GM13977 (cell line): Measurements from ENCODE around the gene CFAP58.

ENCODE experiments used
- DNase-seq: peaks from one replicate; pipeline ENCODE4 v3.0.0; 2012; ENCODE audit warnings: low spot score
- in situ Hi-C: fragments of 300-500 bp; cut with MboI; formaldehyde crosslinking; loops from one replicate; pipeline ENCODE4 v1.12.0; 2022; ENCODE audit warnings: low sequenced_read_pairs, low pct_unique_long_range_greater_than_20kb, mixed read lengths, inconsistent platforms; ENCODE audit not compliant: unreplicated experiment
- TF ChIP-seq, protein P1 (sequence below): IDR thresholded peaks from 2 replicates; pipeline ENCODE4 v1.5.1; 2012; ENCODE audit warnings: mild to moderate bottlenecking, control low read depth; ENCODE audit not compliant: insufficient read depth; ENCODE audit errors: extremely low read depth, missing control alignments

The CFAP58 gene

DNA sequence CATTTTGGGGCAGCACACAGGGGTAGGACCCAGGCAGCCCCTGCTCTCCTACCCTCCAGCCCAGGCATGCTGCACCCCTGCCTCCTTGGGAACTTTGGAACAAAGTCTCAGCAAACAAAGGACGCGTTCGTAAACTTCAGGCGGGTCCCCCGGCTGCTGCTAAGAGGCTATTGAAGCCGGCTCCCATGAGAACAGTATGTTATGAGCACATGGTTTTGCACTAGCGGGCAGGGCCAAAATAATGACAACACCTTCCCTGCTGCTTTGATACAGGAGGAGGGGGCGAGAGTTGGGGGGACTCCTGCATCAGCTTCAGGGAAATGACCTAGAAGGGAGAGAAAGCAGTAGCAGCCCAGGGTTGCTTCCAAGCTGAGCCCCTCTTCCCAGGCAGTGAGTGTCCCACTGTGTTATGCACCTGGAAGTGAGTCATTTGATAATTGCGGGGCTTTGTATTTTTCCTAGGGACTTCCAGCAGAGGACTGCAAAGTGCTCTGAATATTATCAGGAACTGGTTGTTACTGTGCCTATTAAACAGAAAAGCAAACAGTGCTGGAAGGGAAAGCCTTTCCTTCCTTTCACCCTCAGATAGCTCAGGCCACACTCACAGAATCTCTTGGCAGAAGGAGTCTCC, 22.3 kb upstream of the CFAP58 start:
- TF ChIP-seq, protein P1, sequence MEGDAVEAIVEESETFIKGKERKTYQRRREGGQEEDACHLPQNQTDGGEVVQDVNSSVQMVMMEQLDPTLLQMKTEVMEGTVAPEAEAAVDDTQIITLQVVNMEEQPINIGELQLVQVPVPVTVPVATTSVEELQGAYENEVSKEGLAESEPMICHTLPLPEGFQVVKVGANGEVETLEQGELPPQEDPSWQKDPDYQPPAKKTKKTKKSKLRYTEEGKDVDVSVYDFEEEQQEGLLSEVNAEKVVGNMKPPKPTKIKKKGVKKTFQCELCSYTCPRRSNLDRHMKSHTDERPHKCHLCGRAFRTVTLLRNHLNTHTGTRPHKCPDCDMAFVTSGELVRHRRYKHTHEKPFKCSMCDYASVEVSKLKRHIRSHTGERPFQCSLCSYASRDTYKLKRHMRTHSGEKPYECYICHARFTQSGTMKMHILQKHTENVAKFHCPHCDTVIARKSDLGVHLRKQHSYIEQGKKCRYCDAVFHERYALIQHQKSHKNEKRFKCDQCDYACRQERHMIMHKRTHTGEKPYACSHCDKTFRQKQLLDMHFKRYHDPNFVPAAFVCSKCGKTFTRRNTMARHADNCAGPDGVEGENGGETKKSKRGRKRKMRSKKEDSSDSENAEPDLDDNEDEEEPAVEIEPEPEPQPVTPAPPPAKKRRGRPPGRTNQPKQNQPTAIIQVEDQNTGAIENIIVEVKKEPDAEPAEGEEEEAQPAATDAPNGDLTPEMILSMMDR: no peak
- DNase-seq: no peak
- in situ Hi-C loops: no loop called here

DNA sequence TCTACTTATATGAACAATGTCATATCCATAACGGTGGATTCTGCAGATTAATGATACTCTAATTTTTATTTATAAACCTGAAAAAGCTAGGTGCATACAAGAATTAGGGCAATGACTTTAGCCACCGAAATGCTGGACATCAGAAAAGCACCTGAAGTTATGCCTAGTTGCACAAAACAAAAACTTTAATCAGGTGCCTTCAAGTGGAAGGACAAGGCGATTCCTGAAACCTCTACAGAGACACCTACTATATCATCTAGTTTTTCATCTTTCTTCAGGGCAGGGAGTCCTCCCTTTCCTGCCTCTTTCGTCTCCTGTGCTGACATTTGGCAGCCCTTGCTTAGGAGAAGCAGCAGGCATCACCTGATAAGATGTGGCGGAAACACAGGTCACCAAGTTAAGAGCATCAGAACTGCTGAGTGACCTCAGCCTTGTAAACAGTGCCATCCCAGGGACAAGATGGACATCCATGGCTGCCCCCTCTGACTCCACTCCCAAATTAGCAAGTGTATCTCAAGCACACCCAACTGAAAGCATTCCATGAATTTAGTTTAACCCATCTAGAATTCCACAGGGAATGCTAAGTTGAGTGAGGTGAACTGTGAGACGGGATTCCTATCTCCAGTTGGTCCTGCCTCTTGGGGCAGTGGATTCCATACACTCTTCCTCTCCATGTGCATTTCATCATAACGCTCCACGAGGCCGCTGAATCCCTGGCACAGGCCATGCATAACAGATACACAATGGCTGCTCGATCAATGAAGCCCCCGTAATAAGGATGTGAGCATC, 21.2 kb upstream of the CFAP58 start:
- DNase-seq: no peak
- TF ChIP-seq, protein P1: no peak
- in situ Hi-C loops: no loop called here

DNA sequence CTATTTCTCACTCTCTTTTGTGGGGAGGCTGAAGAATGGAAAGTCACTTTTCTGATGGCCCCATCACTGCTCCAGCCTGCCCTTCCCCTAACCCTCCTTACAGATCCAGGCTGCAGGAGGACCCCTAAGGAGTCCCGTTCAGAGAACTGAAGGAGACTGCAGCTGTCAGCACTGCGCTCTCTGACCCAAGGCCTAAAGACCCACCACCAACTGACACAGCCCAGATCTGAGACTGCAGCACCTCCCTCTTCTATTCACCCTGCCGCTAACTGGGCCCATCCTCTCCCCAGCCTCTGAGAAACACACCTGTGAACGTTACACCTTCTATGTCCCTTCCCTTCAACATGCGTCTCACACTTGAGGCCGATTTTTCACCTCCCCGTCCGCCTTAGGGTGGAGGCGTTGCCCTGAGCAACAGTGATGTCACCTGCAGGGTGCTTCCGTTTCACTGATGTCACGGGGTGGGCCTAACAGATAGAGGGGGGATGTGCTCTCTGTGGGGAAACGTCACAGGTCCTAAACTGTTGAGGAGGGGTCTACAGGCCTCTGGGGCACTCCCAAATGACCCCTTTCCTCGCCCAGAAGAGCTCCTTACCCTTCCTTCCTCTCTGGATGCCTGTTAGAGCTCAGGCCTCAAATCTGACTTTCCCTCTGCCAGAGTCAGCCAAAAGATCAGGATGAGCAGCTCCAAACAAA, 20.5 kb upstream of the CFAP58 start:
- no peak for DNase-seq
- TF ChIP-seq, protein P1: no peak
- in situ Hi-C loops: no loop called here

DNA sequence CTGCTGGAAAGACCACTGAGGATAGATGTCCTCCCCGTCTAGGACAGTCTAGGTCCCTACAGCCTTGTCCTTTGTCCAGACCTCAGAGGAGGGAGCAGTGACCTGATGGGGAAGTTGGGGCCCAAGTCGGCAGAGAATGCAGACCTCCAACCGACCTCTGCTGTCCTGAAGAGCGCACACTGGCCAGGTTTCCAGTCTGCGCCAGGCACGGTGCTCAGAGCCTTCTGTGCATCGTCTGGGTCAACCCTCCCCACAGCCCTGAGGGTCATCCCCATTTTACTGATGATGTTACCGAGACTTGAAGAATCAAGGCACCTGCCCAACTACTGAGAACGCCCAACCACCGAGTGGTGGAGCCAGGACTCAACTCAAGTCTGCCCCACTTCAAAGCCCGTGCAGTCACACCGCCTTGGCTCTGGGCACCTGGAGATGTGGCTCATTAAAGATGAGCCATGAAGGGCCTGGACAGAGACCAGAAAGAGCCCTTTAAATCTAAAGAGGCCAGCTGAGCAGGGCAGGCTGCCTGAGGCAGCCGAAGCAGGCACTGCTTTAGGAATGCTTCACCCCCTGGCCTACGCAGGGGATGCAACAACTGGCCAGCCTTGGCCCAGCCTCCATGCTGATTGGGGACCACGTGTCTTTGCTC, 19.8 kb upstream of the CFAP58 start:
- DNase-seq: no peak
- TF ChIP-seq, protein P1: no peak
- in situ Hi-C loops: no loop called here

DNA sequence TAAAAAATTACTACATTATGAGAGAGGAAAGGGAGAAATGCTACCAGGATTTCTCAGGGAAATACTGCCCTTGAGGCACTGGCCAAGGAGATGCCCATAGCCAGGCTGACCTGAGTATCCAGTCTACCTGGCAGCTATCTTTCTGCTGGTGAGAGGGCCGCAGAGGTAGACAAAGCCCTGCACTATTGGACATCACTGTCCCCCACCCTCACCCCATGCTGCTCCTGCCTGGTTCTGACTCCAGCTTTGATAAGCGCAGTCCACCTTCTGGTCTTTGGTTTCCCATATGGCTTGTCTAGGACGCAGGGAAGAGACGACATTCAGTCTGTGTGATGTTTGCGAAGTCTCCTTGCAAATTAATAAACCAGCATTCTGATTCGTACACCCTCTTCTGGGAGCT, 19.1 kb upstream of the CFAP58 start:
- in situ Hi-C loops: no loop called here
- TF ChIP-seq, protein P1: no peak
- DNase-seq: no peak

DNA sequence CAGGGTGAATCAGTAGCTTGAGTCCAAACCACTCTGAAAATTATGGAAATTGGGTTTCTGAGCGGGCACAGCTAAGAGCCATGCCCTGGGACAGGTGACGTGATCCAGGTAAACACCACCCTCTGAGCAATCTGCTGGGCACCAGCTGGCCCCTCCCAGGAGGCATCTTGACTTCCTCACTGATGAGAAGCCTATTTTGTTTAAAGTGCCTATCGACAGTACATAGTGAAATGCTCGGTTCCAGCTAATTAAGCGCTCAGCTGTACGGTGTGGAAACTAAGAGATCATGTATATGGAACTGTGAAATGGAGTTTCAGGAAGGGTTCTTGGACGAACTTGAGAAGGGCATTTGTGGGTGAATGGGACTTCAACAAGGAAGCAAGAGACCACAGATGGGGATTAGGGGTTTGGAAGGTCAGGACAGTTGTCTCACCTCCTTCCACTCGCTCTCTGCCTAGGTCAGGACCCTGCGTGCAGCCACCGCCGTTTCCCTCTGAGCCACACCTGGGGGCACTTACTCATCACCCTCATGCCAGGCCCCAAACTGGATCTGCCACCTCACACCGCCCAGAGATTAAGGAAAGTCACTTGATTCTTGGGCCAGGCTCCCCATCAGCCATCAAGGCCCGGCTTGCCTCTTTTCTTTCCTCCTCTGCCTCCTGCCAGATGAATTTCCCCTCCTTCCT, 18.5 kb upstream of the CFAP58 start:
- no peak for DNase-seq
- in situ Hi-C loops: no loop called here
- TF ChIP-seq, protein P1: no peak
